Measurements from ENCODE around the gene ADGRG4.
"Not testable (repeated sequence)": the region's sequence is repeated elsewhere in the genome, so short reads cannot be mapped to it uniquely, and the experiment has no call there.

Gene ADGRG4, protein sequence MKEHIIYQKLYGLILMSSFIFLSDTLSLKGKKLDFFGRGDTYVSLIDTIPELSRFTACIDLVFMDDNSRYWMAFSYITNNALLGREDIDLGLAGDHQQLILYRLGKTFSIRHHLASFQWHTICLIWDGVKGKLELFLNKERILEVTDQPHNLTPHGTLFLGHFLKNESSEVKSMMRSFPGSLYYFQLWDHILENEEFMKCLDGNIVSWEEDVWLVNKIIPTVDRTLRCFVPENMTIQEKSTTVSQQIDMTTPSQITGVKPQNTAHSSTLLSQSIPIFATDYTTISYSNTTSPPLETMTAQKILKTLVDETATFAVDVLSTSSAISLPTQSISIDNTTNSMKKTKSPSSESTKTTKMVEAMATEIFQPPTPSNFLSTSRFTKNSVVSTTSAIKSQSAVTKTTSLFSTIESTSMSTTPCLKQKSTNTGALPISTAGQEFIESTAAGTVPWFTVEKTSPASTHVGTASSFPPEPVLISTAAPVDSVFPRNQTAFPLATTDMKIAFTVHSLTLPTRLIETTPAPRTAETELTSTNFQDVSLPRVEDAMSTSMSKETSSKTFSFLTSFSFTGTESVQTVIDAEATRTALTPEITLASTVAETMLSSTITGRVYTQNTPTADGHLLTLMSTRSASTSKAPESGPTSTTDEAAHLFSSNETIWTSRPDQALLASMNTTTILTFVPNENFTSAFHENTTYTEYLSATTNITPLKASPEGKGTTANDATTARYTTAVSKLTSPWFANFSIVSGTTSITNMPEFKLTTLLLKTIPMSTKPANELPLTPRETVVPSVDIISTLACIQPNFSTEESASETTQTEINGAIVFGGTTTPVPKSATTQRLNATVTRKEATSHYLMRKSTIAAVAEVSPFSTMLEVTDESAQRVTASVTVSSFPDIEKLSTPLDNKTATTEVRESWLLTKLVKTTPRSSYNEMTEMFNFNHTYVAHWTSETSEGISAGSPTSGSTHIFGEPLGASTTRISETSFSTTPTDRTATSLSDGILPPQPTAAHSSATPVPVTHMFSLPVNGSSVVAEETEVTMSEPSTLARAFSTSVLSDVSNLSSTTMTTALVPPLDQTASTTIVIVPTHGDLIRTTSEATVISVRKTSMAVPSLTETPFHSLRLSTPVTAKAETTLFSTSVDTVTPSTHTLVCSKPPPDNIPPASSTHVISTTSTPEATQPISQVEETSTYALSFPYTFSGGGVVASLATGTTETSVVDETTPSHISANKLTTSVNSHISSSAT (N-terminal part only)

DNA sequence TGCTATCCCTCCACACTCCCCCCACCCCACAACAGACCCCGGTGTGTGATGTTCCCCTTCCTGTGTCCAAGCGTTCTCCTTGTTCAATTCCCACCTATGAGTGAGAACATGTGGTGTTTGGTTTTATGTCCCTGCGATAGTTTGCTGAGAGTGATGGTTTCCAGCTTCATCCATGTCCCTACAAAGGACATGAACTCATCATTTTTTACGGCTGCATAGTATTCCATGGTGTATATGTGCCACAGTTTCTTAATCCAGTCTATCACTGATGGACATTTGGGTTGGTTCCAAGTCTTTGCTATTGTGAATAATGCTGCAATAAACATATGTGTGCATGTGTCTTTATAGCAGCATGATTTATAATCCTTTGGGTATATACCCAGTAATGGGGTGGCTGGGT is at the start of gene ADGRG4:
Gene ADGRG4, plus strand, starts transcription at position 243 of the 400 bp plus-strand sequence. CDS start 7,815 bp downstream, outside the sequence.
- DNase-seq = not testable (repeated sequence)

DNA sequence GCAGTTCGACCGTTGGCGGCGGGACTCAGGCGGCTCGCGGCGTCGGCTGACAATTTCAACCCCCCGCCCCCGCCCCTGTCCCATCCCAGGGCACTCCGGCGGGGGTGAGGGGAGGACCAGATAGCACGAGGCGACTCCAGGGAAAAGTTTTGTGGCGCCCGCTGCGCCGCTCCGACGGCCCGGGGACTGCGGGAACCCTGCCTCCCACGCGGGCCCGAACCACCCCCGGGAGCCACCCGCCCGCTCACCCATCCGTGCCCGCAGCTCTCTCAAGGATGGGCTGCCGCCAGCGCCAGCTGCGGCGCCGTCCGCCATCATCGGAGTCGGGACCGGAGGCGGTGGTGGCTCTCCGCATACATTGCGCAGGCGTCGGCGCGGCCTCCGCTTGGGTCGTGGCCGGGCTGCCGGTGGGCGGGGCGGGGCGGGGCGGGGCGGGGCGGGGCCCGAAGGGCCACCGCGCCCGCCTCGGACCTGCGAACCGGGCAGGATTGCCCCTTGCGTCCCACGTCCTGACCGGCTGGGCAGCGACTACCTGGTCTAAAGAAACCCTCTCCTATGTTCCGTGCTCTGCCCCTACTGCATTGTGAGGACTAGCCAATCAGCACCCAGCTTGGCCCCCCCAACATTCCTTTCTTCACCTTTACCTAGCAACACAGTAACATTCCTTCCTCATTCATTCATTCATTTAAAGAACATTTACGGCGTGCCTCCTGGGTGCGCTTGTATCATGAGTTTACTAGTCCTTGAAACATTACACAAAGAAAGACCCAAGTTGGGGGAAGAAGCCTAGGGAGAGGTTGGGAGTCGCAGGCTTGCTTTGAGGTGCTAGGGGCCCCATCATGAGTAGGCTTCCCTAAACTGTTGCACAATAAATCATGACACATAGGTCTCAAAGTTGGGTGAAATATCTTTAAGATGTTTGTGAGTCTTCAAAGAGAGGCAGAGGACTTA is 49.4 kb upstream of the ADGRG4 start, which contains the start of gene MAP7D3:
Gene MAP7D3, minus strand, starts transcription at position 360 of the 951 bp plus-strand sequence. Its CDS starts 42 bp downstream, at position 318.
- peak; percentile 73 for DNase-seq

DNA sequence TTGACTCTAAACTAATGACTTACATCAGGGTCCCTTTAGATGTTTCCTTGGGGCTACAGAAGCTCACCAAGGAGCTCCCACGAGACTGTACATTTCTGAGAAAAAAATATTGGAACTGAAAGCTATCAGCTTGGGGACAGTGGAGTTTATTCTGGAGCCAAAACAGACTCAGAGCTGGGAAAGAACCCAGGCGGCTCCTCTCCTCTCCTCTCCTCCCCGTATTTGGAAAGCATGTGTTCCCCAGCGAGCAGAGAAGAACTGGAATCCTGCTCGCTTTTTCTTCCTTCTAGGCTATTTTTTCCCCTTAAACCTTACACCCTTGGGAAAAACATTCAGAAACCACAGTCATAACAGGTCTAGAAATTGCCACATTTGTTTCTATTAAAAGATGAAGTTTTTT is 45.2 kb upstream of the ADGRG4 start:
- no peak for DNase-seq

DNA sequence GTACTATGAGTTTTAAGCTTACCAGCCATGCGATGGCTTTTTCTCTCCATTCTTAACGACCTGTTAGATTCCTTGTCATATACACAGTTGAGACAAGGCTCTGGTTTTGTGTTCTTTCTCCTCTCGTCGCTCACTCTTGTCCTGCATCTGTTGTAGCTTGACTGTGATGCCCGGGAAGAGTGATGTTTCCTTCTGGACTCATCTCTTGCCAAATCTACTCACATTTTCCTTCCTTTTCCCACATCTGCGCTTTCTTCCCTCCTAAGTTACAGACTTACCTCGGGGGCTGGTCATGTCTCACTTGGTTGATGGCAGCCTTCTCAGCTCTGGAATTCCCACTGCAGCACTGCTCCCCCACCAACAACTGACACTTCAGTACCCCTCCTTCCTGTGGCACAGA is 44.7 kb upstream of the ADGRG4 start:
- no peak for DNase-seq

DNA sequence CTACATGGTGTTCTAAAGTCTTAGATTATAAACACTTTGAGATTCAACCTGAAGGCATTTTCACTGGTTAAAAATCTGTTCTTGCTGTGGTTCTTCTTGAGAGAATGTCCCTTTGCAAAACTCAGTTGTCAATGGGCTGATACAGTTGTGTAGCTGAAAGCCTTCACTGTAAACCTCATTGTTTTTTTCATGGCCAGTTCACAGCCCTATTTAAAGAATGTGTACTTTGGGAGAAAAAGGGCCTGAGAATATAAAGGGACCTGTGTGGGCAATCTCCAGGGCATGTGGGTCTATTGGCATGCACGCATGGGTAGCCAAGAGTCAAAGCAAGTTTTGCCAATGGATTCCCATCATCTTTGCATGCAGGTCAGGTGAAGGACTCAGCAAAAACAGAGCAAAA is 41.8 kb upstream of the ADGRG4 start:
- DNase-seq = no peak

DNA sequence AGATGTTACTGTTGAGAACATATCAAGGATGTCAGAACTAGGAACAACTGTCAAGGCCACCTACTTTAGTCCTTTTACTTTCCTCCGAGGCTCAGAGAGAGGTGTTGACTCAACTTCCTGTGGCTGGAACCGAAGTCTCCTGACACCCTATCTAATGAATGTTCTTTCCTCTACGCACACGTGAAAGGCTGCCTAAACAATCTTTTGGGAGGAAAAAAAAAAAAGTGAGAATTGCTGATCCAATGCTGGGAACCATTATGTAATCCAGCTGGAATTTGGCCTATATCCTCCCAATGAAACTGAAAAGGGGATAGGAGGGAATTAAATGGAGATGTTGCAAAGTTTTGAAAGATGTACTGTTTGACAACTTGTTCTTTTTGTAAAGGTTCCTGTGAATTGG is 41.2 kb upstream of the ADGRG4 start:
- DNase-seq = no peak

DNA sequence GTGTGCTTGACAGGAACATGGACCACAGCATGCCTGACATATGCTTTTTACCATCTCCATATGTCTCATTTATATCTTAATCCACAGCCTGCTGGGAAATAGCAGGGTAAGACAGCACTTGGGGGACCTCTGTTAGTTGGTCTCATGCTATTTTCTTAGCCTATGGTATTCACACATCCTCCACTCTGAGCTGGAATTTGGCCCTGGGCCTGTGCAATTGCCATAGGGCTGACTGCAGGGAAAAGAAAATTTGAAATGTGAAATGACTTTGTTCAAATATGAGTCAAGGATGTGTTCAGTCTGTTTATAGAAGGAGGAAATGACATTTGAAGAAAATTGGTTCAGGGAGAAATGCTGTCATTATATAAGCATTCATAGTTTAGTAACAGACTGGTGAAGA is 40.0 kb upstream of the ADGRG4 start:
- no peak for DNase-seq

DNA sequence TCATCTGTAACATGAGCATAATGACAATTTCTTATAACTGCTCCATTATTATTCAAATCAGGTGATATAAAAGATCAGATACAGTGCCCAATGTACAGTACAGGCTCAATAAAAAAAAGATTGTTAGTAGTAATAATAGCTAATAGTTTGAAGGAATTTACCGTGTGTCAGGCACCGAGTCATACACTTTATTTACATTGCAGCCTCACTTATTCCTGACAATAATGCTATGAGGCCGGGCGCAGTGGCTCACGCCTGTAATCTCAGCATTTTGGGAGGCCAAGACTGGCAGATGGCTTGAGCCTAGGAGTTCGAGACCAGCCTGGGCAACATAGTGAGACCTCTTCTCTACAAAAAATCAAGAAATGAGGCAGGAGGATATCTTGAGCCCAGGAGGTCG is 39.4 kb upstream of the ADGRG4 start:
- no peak for DNase-seq

DNA sequence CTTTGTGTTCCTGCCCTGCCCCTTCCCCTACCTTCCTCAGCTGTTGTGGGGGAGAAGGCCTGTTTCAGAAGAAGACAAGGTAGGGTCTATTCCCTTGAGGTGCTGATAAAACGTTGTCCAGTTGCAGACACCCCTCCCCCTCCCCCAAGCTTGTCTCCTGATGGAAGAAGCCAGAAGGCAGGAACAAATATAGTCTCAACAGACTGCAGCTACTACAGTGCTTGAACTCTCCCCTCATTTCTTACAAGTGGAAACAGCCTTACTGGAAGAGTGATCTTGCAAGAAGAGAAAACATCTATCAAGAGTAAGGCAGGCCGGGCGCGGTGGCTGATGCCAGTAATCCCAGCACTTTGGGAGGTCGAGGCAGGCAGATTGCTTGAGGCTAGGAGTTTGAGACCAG is 38.5 kb upstream of the ADGRG4 start:
- no peak for DNase-seq

DNA sequence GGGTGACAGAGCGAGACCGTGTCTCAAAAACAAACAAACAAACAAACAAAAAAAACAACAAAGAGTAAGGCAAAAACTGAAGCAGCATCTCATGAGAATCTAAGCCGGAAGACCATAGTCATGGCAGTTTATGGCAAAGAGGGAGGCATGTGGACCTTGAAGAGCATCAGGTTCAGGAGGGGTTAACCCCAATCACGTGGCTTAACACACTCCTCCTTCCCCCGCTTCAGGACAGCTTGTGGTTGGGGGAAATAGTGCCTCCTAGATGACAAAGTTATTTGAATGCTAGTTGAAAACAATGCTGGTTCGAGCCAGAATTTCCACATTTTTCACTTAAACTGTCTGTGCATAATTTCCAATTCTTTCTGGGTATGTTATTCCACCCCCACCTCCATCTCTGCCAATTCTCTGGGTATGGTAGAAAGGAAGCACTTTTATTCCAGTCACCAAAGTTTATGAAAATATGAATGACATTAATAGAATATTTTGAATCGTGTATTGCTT is 37.9 kb upstream of the ADGRG4 start:
- DNase-seq = no peak

DNA sequence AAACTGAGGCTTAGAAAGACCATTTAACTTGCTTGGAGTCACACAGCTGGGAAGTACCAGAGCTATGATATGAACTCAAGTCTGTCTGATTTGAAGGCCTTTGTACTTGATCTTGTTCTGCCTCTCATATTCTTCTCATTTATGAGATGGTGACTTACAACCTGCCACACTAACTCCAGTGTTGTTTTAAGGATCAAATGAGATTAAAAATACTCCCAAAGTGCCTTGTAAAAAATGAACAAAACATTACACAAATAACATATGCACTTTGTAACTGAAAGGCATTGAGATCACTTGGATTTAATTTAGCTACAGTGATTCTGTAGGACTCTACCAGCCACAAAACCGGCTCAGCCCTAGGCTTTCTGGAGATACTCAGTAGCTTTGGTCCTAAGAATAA is 33.9 kb upstream of the ADGRG4 start:
- no peak for DNase-seq

DNA sequence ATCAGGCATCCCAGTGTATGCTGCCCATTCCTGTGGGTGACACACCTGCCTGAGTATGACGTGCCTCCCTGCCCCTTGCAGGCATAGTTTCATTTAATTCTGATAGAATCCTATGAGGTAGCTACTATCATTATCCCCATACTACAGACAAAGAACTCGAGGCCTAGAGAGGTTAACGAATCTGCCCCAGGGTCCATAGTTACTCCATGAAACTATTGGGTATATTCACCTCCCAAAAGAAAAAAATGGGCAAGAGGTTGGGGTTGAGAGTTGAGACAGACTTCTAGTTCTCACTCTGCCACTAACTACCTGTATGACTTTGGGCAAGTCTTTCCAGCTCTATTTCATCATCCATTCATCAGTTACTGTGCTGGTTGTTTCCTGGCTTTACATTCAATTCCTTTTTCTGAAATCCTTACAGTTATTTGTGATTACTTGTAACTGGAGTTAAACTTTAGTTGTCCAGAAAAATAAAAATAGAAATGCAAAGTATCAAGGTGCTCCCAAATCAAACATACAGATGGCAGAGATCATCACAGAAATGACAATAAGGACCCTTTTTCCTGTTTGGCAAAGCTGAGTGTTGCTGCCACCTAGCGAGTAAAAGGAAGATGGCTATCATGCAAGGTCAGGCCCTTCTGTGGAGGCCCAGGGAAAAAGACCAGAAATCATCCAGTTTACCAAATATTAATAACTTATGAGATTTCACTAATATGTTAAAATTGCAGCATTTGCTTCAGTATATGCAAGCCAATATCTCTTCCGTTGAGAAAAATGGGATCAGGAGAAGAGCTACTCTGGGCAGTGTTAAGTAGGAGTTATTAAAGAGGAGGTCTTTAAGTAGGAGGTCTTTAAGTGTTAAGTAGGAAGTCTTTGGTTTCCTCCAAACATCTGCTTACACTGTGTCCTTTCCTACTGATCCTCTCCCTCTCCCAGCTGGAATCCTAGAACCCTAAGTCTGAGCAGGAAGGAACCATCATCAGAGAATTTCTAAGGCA is 32.4 kb upstream of the ADGRG4 start:
- DNase-seq = peak; percentile 60

DNA sequence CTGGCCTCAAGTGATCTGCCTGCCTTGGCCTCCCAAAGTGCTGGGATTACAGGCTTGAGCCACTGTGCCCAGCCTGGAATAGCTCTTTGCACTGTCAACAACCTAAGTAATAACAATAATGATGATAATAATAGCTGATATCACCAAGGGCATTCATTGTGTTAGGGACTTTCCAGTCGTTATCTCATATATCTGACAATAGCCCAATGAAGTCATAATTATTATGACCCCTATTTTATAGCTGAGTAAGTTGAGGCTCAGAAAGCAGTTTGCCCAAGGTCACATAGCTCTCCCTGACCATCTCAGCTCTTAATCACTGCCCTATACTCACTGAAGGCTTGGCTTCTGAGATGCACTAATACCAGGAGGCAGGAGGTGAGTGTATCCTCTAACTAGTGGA is 30.8 kb upstream of the ADGRG4 start:
- DNase-seq = no peak

DNA sequence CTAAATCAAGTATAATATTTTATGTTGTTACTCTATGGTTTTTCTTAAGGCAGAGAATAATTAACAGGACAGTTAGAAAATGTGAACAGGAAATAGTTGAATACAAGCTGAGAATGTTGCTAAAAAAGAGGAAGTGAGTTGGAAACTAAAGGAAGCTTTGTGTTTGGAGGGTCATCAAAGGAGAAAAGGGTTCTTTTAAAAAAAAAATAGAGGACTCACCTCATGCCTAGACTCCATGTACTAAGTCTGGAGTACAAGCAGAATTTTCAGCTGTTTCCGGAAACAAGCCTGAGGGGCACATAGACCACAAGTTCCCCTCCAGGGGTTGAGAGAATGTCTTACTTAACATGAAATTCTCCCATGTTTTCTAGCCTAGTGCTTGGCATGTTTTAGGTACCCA is 29.5 kb upstream of the ADGRG4 start:
- DNase-seq = no peak

DNA sequence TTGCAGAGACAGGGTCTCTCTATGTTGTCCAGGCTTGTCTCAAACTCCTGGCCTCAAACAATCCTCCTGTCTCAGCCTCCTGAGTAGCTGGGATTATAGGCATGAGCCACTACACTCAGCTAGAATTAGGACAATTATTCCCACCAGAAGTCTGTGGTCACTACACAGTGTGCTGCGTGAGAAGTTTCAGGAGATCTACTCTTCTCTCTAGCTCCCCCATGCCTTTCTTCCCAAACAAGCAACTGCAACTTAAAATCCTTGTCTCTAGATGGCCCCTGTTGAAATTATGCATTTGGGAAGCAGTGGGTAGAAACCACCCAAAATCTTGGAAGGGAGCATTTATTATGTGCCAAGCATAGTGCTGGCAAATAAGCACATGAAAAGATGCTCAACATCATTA is 28.4 kb upstream of the ADGRG4 start:
- DNase-seq = no peak

DNA sequence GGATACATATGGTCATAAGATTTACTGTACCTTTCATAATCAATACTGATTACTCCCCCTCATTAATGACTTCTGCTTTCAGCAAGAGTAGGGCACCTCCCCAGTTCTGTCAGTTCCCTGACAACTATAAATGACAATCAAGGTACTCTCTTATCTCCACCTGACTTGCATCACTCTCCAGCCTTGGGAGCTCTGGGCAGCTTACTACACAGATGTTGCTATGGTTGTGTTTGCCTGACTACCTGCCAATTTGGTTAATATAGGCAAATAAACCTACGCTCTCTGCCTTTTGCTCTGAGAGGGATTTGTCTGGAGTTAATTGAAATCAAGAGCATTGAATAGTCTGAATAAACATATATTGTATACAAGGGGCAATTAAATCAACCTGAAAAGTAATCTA is 26.8 kb upstream of the ADGRG4 start:
- DNase-seq = no peak

DNA sequence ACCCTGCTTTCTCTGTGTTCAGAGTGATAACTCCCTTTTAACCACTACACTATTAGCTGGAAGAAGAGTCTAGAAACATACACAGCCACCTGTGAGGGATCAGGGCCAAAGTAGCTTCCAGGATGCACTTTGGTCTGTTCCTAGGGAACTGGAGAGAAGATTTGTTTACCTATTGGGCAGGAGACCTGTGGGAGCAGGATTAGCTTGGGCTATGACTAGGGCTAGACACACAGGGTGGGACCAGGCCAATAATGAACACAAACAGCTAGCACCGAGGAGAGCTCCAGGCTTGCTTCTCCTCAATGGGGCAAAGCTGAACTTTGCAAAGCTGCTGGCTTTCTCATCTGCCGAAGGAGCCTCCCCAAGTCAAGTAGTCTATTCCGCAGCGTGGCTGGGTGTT is 25.2 kb upstream of the ADGRG4 start:
- no peak for DNase-seq

DNA sequence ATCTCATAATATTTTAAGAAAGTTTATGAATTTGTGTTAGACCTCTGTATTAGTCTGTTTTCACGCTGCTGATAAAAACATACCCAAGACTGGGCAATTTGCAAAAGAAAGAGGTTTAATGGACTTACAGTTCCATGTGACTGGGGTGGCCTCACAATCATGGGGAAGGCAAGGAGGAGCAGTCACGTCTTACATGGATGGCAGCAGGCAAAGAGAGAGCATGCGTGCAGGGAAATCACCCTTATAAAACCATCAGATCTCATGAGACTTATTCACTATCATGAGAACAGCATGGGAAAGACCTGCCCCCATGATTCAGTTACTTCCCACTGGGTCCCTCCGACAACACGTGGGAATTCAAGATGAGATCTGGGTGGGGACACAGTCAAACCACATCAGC is 14.4 kb upstream of the ADGRG4 start:
- not testable (repeated sequence) for DNase-seq

DNA sequence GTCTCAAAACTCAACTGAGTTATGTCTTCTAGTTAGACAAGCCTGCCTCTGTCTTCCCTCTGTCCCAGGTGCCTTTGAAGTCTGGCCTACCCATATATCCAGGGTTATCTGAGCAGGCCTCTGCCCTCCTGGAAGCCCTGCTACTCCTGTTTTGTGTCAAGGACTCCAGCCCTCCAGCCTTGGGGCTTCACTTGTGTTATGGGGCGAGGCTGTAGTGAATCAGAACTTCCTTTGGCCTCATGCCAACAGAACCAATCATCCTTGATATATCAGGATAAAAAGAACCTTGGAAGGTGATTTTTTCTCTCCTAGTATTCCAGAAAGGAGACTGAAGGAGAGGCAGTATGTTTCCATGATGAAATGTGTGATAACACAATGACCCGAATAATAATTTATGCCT is 8.9 kb upstream of the ADGRG4 start:
- no peak for DNase-seq

DNA sequence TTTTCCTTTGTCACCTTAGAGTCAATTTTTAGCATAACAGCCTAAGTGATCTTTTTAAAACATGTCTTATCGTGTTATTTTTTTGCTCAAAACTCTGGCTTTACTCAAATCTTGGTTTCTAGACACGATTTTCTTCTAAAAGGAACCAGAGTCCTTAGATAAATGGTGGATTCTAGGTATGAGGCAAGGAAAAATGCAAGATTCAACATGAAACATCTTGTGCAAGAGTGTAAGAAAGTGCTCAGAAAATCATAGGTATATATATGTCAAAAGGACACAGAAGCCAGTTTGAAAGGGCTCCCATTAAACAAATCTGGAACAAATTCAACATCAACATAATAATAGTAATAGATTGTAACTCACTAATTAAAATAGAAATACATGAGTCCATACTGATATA is 8.1 kb upstream of the ADGRG4 start:
- no peak for DNase-seq
